GM12878 (cell line): ENCODE data around the gene TNFSF9. TPM values are rescaled to one million over a fixed set of nuclear protein-coding genes. Genes with fewer than 3 reads are reported as not detected.

Source experiments
- ELK1 ChIP-seq: IDR thresholded peaks from 2 replicates; pipeline ENCODE4 v1.6.1; 2012; ENCODE audit warnings: low read depth, low read length, improper control_type of control experiment
- HCFC1 ChIP-seq: fragments of 150-350 bp; IDR thresholded peaks from 2 replicates; pipeline ENCODE4 v1.6.1; 2014; ENCODE audit warnings: low read length
- NFYB ChIP-seq: IDR thresholded peaks from 2 replicates; pipeline ENCODE4 v1.6.1; 2011; ENCODE audit warnings: low read depth, mild to moderate bottlenecking, low read length, improper control_type of control experiment, moderate library complexity; ENCODE audit not compliant: insufficient read depth
- SIX5 ChIP-seq: IDR thresholded peaks from 2 replicates; pipeline ENCODE4 v1.6.1; 2011; ENCODE audit warnings: mild to moderate bottlenecking, low read depth, low read length, moderate library complexity; ENCODE audit not compliant: severe bottlenecking
- ZBTB11 ChIP-seq: fragments of 450-650 bp; formaldehyde crosslinking; IDR thresholded peaks from 2 replicates; pipeline ENCODE4 v1.5.0; 2022; ENCODE audit warnings: mild to moderate bottlenecking, missing genetic modification characterization
- polyA plus RNA-seq, 11 experiments: library from polyadenylated mRNA; depleted of rRNA in 4 of 11; unstranded in 6 of 11; stranded (reverse) in 5 of 11; fragments of >200 nt; fragmentation: Nextera tagmentation in 4 of 11; fragmentation: Illumina TruSeq in 1 of 11; extraction: Ambion mirVana in 4 of 11; extraction: Trizol in 1 of 11; gene quantifications; 1 replicate in 1 of 11; 2 replicates in 10 of 11; pipeline versions ENCODE4 v1.2.1 to v1.2.3, GENCODE V29; 2011 to 2016; ENCODE audit warnings: inconsistent platforms in 2 of 11, missing spikeins in 2 of 11, low read depth in 1 of 11
- total RNA-seq, 4 experiments: library from RNA; depleted of rRNA in 3 of 4; stranded (reverse); fragments of >200 nt in 3 of 4; fragmentation: Illumina TruSeq in 1 of 4; extraction: Trizol in 1 of 4; gene quantifications; 2 replicates each; pipeline versions ENCODE4 v1.2.1 to v1.2.3, GENCODE V29; 2013 to 2021

TNFSF9 gene
- total and polyA plus RNA-seq, 10 of the 15 experiments (the other 5 are each of a cell fraction or from before 2014, with no cell fraction given): 6.2 to 75.3 (median 22.1) TPM

GRCh38 chr19:6530386-6531162, at the start of gene TNFSF9 (continued):
- TF ChIP-seq ELK1: no peak
- no peak for TF ChIP-seq ZBTB11 (CRISPR knock-in tag)
- TF ChIP-seq SIX5: no peak
- TF ChIP-seq HCFC1: no peak
- 0 out of 2 replicates have a peak, but pooled peaks have one; percentile 11 for TF ChIP-seq NFYB
- TF ChIP-seq, all 136 proteins: peak for 56
